OCI-LY1 (cell line): ENCODE data around the gene COPS3.

Experiments
- CTCF ChIP-seq: fragments of 200-600 bp; sonication (generic), shearing (Covaris generic); IDR thresholded peaks from 2 replicates; pipeline ENCODE4 v1.5.1; 2017; ENCODE audit warnings: mild to moderate bottlenecking, antibody characterized with exemption, low read length, moderate library complexity, mixed read lengths
- EZH2 ChIP-seq: fragments of 200-600 bp; sonication (generic), shearing (Covaris generic); IDR thresholded peaks from 2 replicates; pipeline ENCODE4 v1.8.0; 2017; ENCODE audit warnings: borderline replicate concordance, mixed run types, mild to moderate bottlenecking, antibody characterized with exemption, low read length, moderate library complexity, mixed read lengths

- TF ChIP-seq CTCF = no peak
- TF ChIP-seq EZH2 = no peak
Measured at GRCh38 chr17:17204041-17204591, 76.9 kb downstream of the COPS3 start.
